Ramos (cell line): ENCODE measurements around the gene BRAF.
"Not testable (repeated sequence)": the region's sequence is repeated elsewhere in the genome, so short reads cannot be mapped to it uniquely, and the experiment has no call there.

Experiments used
- in situ Hi-C: fragments of 300-500 bp; cut with MboI; formaldehyde crosslinking; loops from one replicate; pipeline ENCODE4 v1.14.3; 2022; ENCODE audit warnings: low sequenced_read_pairs; ENCODE audit not compliant: unreplicated experiment

Gene BRAF

GRCh38 chr7:140924821-140925421, at the start of gene BRAF:
Gene BRAF (minus strand): TSS chr7:140924929. CDS start chr7:140924703, 226 bp downstream.
- in situ Hi-C loops, result no loop called here

GRCh38 chr7:140972876-140973829, 48.4 kb upstream of the BRAF start:
- in situ Hi-C loops, result no loop called here

DNA sequence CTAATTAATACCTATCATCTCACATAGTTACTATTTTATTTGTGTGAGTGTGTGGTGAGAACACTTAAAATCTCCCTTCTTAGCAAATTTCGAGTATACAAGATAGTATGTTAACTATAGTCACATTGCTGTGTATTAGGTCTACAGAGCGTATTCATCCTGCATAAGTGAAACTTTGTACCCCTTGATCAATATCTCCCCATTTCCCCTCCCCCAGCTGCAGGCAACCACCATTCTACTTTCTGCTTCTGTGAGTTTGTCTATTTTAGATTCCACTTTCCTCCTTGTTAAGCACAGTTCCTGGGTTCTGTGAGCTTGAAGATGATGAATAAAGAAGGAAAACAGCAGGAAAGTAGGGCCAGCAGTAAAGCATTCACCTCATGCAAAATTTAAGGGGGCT, 47.6 kb upstream of the BRAF start:
- in situ Hi-C loops, result no loop called here

GRCh38 chr7:140967438-140967837, 42.7 kb upstream of the BRAF start:
- in situ Hi-C loops, result no loop called here

DNA sequence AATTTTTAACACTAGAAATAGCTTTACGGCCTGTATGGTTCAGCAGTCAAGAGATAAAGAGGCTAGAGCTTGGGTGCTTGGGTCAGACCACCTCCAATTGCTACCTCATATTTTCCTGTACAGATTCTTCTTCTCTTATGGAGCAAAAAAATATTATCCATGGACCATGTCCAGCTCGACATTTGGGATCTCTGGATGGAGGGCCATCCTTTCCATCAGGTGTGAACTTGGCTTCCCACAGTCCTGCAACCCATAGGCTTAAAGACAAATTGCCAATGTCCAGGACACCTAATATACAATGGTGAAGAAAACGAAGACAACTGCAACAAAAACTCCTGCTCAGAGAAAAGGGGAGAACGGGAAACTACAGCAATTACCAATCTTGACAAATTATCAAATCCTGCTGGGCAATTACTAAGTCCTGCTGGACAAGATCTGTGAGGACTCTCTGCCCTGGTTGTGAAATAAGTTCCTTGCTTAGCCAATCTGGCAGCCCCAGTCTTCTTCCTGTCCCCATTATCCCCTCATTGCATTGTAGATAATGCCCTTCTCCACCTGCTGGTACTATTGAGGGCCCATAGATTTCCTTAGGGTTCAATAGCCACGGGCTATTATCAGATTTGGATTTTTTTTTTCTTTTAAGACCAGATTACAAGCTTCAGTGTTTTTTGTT, 42.0 kb upstream of the BRAF start:
- in situ Hi-C loops, result no loop called here

GRCh38 chr7:140961117-140961516, 36.4 kb upstream of the BRAF start:
- in situ Hi-C loops, result no loop called here

- in situ Hi-C loops, result not testable (repeated sequence)
These were observed 32.3 kb upstream of the BRAF start for GRCh38 chr7:140956997-140957396.

GRCh38 chr7:140945940-140946339, 21.2 kb upstream of the BRAF start:
- in situ Hi-C loops, result no loop called here

DNA sequence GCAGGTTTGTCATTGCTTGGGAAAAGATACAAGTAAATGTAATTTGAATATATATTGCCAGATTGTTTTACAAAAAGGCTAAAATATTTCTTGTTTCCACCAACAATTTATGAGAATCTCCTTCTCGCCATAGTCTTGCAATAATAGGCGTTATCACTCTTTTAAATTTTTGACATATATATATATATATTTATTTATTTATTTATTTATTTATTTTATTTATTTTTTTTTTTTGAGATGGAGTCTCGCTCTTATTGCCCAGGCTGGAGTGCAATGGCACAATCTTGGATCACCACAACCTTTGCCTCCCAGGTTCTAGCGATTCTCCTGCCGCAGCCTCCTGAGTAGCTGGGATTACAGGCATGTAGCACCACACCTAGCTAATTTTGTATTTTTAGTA, 17.5 kb upstream of the BRAF start:
- in situ Hi-C loops, result not testable (repeated sequence)

- in situ Hi-C loops, result no loop called here
These were observed 16.2 kb upstream of the BRAF start for GRCh38 chr7:140940898-140941297.

GRCh38 chr7:140937702-140938264, 13.1 kb upstream of the BRAF start:
- in situ Hi-C loops, result no loop called here

GRCh38 chr7:140928491-140929309, 4.0 kb upstream of the BRAF start:
- in situ Hi-C loops, result no loop called here

DNA sequence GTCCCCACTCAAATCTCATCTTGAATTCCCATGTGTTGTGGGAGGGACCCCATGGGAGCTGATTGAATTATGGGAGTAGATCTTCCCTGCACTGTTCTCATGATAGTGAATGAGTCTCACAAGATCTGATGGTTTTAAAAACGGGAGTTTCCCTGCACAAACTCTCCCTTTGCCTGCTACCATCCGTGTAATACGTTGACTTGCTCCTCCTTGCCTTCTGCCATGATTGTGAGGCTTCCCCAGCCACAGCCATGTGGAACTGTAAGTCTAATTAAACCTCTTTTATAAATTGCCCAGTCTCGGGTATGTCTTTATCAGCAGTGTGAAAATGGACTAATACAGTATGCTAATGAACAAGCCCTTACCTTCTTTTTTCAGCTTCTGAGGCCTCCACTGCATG, 3.2 kb upstream of the BRAF start:
- in situ Hi-C loops, result not testable (repeated sequence)

DNA sequence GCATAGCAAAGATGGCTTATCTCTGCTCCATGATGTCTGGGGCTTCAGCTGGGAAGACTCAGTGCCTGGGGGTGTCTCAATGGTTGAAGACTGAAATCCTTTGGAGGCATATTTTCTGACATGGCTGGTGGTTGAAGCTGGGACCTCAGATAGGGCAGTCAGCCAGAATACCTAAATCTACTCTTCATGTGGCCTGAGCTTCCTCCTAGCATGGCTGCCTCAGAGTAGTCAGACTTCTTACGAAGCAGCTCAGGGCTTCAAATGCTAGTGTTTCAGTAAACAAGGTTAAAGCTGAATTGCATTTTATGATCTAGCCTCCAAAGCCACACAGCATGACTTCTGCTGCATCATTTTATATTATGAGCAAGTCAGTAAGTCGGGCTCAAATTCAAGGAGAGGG, 2.6 kb upstream of the BRAF start:
- in situ Hi-C loops, result no loop called here

- in situ Hi-C loops, result no loop called here
These were observed 1.5 kb upstream of the BRAF start for GRCh38 chr7:140926021-140926817.

GRCh38 chr7:140924019-140924820, 509 bp downstream of the BRAF start:
- in situ Hi-C loops, result no loop called here

GRCh38 chr7:140923358-140924006, 1.2 kb downstream of the BRAF start:
- in situ Hi-C loops, result no loop called here
